Measurements from ENCODE around the gene CAMK1. TPM values are rescaled to one million over a fixed set of nuclear protein-coding genes. Genes with fewer than 3 reads are reported as not detected.

The CAMK1 gene
- total and polyA plus RNA-seq, 2 of the 4 experiments (the other 2 are of a cell fraction): 33.3 to 36.4 TPM

GRCh38 chr3:9809615-9810432, 40.1 kb upstream of the CAMK1 start, which contains the start of gene TTLL3:
TTLL3 (plus strand) TSS chr3:9810262; CDS start chr3:9810662, 400 bp downstream.
- Histone ChIP-seq H2BK5ac (ENCODE audit: low read depth, low read length, poor library complexity, severe bottlenecking) (peak within 1 kb of the TSS; percentile 9), H2BK120ac (ENCODE audit: low read depth, low read length) (peak within 1 kb of the TSS; percentile 51), H2AK9ac (replicated peaks; ENCODE audit: low read depth, low read length, poor library complexity) (peak within 1 kb of the TSS; percentile 95), H3K4me1 (ENCODE audit: control insufficient read depth, insufficient read depth, low read length) (peaks cover 7% of the 10 kb centered on the region), H4K5ac (ENCODE audit: low read depth, low read length) (peak within 1 kb of the TSS; percentile 59), H2BK20ac (ENCODE audit: low read depth, low read length) (no peak within 1 kb of the TSS), H3K56ac (ENCODE audit: extremely low read depth, insufficient read depth, low read length) (peak within 1 kb of the TSS; percentile 50; the same call in 1 of the 2 replicates), H2AFZ (replicated peaks; ENCODE audit: low read length, poor library complexity) (peak within 1 kb of the TSS; percentile 87), H3K4ac (ENCODE audit: low read depth, low read length) (peak within 1 kb of the TSS; percentile 81), H3K36me3 (ENCODE audit: control insufficient read depth, insufficient read depth, low read length) (peaks cover 29% of the 10 kb centered on the region), H3K27me3 (ENCODE audit: control insufficient read depth, insufficient read depth, low read length) (no peaks in the 10 kb centered on the region), H3K9ac (ENCODE audit: low read depth, low read length) (peak within 1 kb of the TSS; percentile 71), H2BK15ac (ENCODE audit: low read depth, low read length) (no peak within 1 kb of the TSS; the same call in 2 of the 3 replicates), H2AK5ac (ENCODE audit: low read depth, low read length) (peak within 1 kb of the TSS; percentile 79), H3K27ac (ENCODE audit: insufficient read depth, low read length) (peak within 1 kb of the TSS; percentile 43), H3K4me3 (ENCODE audit: insufficient read depth, low read depth, low read length) (peak within 1 kb of the TSS; percentile 46), H3K9me1 (ENCODE audit: insufficient read depth, low read length) (peaks cover 4% of the 10 kb centered on the region), H4K20me1 (ENCODE audit: insufficient read depth, low read length) (peaks cover 11% of the 10 kb centered on the region), H3K18ac (ENCODE audit: low read depth, low read length) (peak within 1 kb of the TSS; percentile 18; the same call in 1 of the 2 replicates), H3K23ac (ENCODE audit: low read depth, low read length) (peak within 1 kb of the TSS; percentile 81), H4K8ac (ENCODE audit: low read depth in 2 of 2, low read length in 2 of 2) (peak within 1 kb of the TSS; percentile 72 to 93), H4K91ac (ENCODE audit: insufficient read depth, low read depth, low read length) (peak within 1 kb of the TSS; percentile 66), H3K9me3 (ENCODE audit: control insufficient read depth, insufficient read depth, low read length) (no peaks in the 10 kb centered on the region), H3K79me1 (ENCODE audit: low read depth in 1 of 2, low read length in 2 of 2) (peaks cover 0 to 14% of the 10 kb centered on the region in 2 experiments; a peak in 3 of 4 replicates), H3K4me2 (ENCODE audit: low read depth, low read length) (peak within 1 kb of the TSS; percentile 75), H3K14ac (replicated peaks; ENCODE audit: low read depth, low read length) (peak within 1 kb of the TSS; percentile 68)
- ChIA-PET POLR2A (ENCODE audit: unreplicated experiment) (no interaction called here), CTCF (no interaction called here)
- TF ChIP-seq MAFK (IDR thresholded peaks at IDR 0.05; ENCODE audit: low read depth, low read length): no peak
- 0 out of 2 replicates have a peak, but pooled peaks have one; percentile 31 for TF ChIP-seq MXI1 (IDR thresholded peaks at IDR 0.05; ENCODE audit: borderline replicate concordance, low read depth, low read length)
- TF ChIP-seq RAD21 (IDR thresholded peaks at IDR 0.05; ENCODE audit: low read length): no peak
- TF ChIP-seq MAZ (IDR thresholded peaks at IDR 0.05; ENCODE audit: borderline replicate concordance, low read depth, low read length): peak; percentile 43; the same call in 1 of the 2 replicates
- dilution Hi-C loops (cut with HindIII; ENCODE audit: low sequenced_read_pairs, unreplicated experiment) (no loop called here), in situ Hi-C loops (cut with MboI; ENCODE audit: low sequenced_read_pairs) (no loop called here), intact Hi-C loops (cut with micrococcal nuclease) (no loop called here)
- 3% methylated on average over 35 of the region's 76 CpGs; no CpG with 5 or more reads in 1 of the 2 experiments for WGBS, 2 experiments (ENCODE audit: extremely low coverage in 2 of 2, insufficient read length in 1 of 2)
- ATAC-seq (ENCODE audit: low read depth) (peak; percentile 82), DNase-seq (peak; percentile 36)
- BruUV-seq (replicated peaks): no TSS peak

Data from IMR-90 (cell line).